ENCODE data around the gene TMEM39A.

TMEM39A gene

DNA sequence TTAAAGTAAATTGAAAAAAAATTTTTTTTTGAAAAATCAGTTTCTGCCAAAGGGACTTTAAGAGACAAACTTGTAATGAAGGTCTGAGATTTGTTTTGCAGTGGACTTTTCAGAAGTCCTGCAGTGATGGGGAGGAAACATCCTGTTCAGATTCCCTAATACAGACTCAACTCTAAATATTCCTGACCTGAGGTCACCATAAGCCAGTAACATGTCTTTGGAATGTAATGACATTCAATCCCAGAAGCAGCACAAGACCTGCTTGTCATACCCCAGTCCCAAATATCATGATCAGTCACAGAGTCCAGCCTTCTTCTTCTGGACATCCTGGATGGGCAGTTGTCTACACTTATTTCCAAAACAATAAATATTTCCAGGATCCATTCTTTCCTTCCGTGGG is 53.6 kb downstream of the TMEM39A start:
- no CpG with 5 or more reads among the region's 1 CpG for WGBS, 2 donors (ENCODE audit: extremely low coverage in 2 of 2, insufficient read length in 2 of 2, insufficient replicate concordance in 1 of 2)
- H3K27ac ChIP-seq (replicated peaks; ENCODE audit: low read length), result no peak overlapping the region
- no peak overlapping the region for H2BK5ac ChIP-seq (ENCODE audit: low read length)
- H2BK12ac ChIP-seq (ENCODE audit: low read length), result no peak overlapping the region
- H3K14ac ChIP-seq (ENCODE audit: low read length), result no peak overlapping the region
- no peak overlapping the region for H2AK5ac ChIP-seq (ENCODE audit: low read depth, low read length)
- no peak overlapping the region for H3K4me2 ChIP-seq (ENCODE audit: insufficient read depth, low read length, poor library complexity, severe bottlenecking)
- H3K79me1 ChIP-seq (ENCODE audit: low read depth, low read length), result no peaks in the 10 kb centered on the region
- no peak overlapping the region for H3K23ac ChIP-seq (ENCODE audit: low read depth, low read length, poor library complexity)
- no peaks in the 10 kb centered on the region for H3K9me3 ChIP-seq (replicated peaks in 1 of 2; ENCODE audit: control insufficient read depth in 2 of 2, insufficient read depth in 1 of 2, low read depth in 1 of 2, low read length in 2 of 2)
- no peak overlapping the region for H3K4ac ChIP-seq (ENCODE audit: low read length)
- no peak overlapping the region for H2AFZ ChIP-seq (ENCODE audit: low read length)
- no peak for DNase-seq (ENCODE audit: low spot score)
- H3K18ac ChIP-seq (ENCODE audit: low read length), result no peak overlapping the region
- H3K9ac ChIP-seq (ENCODE audit: low read depth, low read length, poor library complexity), result no peak overlapping the region
- no peak overlapping the region for H2BK120ac ChIP-seq (ENCODE audit: low read depth, low read length)
- H2BK15ac ChIP-seq (ENCODE audit: low read length), result no peak overlapping the region
- H3K27me3 ChIP-seq (ENCODE audit: control insufficient read depth in 3 of 3, insufficient read depth in 3 of 3, low read depth in 1 of 3, low read length in 3 of 3), result no peaks in the 10 kb centered on the region
- peaks cover 0 to 2% of the 10 kb centered on the region in 2 donors for H3K4me1 ChIP-seq (ENCODE audit: control insufficient read depth in 2 of 2, insufficient read depth in 1 of 2, low read depth in 1 of 2, low read length in 2 of 2)
- no peaks in the 10 kb centered on the region for H3K36me3 ChIP-seq (replicated peaks in 1 of 2; ENCODE audit: control insufficient read depth in 2 of 2, insufficient read depth in 2 of 2, low read length in 2 of 2)
- H4K8ac ChIP-seq (ENCODE audit: low read depth, low read length), result no peak overlapping the region
- H4K91ac ChIP-seq (ENCODE audit: low read depth, low read length, poor library complexity), result no peak overlapping the region
- H3K4me3 ChIP-seq (ENCODE audit: low read length in 2 of 2), result no peak overlapping the region

DNA sequence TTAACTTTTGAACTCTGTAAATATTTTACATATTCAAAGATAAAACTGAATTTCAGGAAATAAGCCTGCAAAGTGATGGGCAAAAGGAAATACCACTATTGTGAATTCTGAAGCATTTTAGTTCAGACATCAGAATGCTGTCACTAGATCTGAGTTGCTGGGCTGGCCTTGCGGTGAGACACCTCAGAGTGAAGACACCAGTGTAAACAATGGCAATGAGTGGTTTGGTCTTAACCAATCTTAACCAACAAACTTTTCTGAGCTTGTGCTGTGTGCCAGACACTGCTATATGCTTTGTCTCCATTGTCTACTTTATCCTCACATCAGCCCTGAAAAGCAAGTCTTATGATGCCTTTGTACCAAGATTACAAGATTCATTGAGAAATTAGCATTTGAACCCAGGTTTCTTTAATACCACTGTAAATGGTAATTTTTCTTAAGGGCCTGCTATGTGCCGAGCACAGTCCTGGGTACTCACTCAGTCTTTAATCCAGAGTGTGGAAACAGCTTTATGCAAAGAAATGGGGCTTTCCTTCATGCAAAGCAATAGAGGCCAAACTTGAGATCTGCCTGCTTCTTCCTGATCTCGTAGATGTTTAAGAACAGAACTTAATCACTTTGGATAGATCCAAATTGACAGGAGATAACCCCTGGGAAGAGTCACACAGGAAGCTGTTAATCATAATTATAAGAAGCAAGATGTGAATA is 55.0 kb downstream of the TMEM39A start:
- Histone ChIP-seq H3K23ac (ENCODE audit: low read depth, low read length, poor library complexity) (no peak overlapping the region), H3K9ac (ENCODE audit: low read depth, low read length, poor library complexity) (no peak overlapping the region), H3K36me3 (replicated peaks in 1 of 2; ENCODE audit: control insufficient read depth in 2 of 2, insufficient read depth in 2 of 2, low read length in 2 of 2) (no peaks in the 10 kb centered on the region), H2BK12ac (ENCODE audit: low read length) (no peak overlapping the region), H2BK5ac (ENCODE audit: low read length) (no peak overlapping the region), H3K14ac (ENCODE audit: low read length) (no peak overlapping the region), H3K4me1 (ENCODE audit: control insufficient read depth in 2 of 2, insufficient read depth in 1 of 2, low read depth in 1 of 2, low read length in 2 of 2) (peaks cover 0 to 3% of the 10 kb centered on the region in 2 donors), H2AFZ (ENCODE audit: low read length) (no peak overlapping the region), H3K9me3 (replicated peaks in 1 of 2; ENCODE audit: control insufficient read depth in 2 of 2, insufficient read depth in 1 of 2, low read depth in 1 of 2, low read length in 2 of 2) (no peaks in the 10 kb centered on the region), H3K79me1 (ENCODE audit: low read depth, low read length) (no peaks in the 10 kb centered on the region), H3K4ac (ENCODE audit: low read length) (no peak overlapping the region), H3K4me3 (ENCODE audit: low read length in 2 of 2) (no peak overlapping the region), H2BK120ac (ENCODE audit: low read depth, low read length) (no peak overlapping the region), H2BK15ac (ENCODE audit: low read length) (no peak overlapping the region), H3K4me2 (ENCODE audit: insufficient read depth, low read length, poor library complexity, severe bottlenecking) (no peak overlapping the region), H3K18ac (ENCODE audit: low read length) (no peak overlapping the region), H4K91ac (ENCODE audit: low read depth, low read length, poor library complexity) (no peak overlapping the region), H3K27me3 (ENCODE audit: control insufficient read depth in 3 of 3, insufficient read depth in 3 of 3, low read depth in 1 of 3, low read length in 3 of 3) (no peaks in the 10 kb centered on the region), H3K27ac (replicated peaks; ENCODE audit: low read length) (no peak overlapping the region), H4K8ac (ENCODE audit: low read depth, low read length) (no peak overlapping the region), H2AK5ac (ENCODE audit: low read depth, low read length) (no peak overlapping the region)
- DNase-seq (ENCODE audit: low spot score), result no peak
- WGBS, 2 donors (ENCODE audit: extremely low coverage in 2 of 2, insufficient read length in 2 of 2, insufficient replicate concordance in 1 of 2), result no CpG with 5 or more reads among the region's 3 CpGs

DNA sequence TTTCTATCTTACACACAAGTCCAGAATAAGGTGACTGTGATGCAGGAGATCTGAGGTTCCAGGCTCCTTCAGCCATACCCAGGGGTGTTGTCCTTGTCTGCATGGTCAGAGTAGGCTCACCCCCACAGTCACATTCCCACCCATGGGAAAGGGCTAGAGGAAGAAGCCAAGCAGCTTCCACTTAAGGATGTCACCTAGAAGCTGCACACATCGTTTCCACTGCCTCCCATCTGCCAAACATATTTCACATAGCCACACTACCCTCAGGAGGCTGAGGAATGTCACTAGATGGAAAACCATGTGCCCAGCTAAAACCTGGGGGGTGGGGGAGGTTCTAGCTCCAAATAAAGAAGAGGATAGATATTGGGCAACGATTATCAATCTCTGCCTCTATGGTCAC is 58.1 kb downstream of the TMEM39A start:
- H4K91ac ChIP-seq (ENCODE audit: low read depth, low read length, poor library complexity), result no peak overlapping the region
- H3K4ac ChIP-seq (ENCODE audit: low read length), result no peak overlapping the region
- H3K4me2 ChIP-seq (ENCODE audit: insufficient read depth, low read length, poor library complexity, severe bottlenecking), result no peak overlapping the region
- H3K14ac ChIP-seq (ENCODE audit: low read length), result no peak overlapping the region
- H2BK15ac ChIP-seq (ENCODE audit: low read length), result no peak overlapping the region
- no peak overlapping the region for H3K4me3 ChIP-seq (ENCODE audit: low read length in 2 of 2)
- no peak overlapping the region for H3K27ac ChIP-seq (replicated peaks; ENCODE audit: low read length)
- no peak overlapping the region for H4K8ac ChIP-seq (ENCODE audit: low read depth, low read length)
- no peaks in the 10 kb centered on the region for H3K36me3 ChIP-seq (replicated peaks in 1 of 2; ENCODE audit: control insufficient read depth in 2 of 2, insufficient read depth in 2 of 2, low read length in 2 of 2)
- H3K9ac ChIP-seq (ENCODE audit: low read depth, low read length, poor library complexity), result no peak overlapping the region
- H3K18ac ChIP-seq (ENCODE audit: low read length), result peak overlapping the region; percentile 15
- no CpG with 5 or more reads among the region's 2 CpGs for whole genome bisulfite sequencing, 2 donors (ENCODE audit: extremely low coverage in 2 of 2, insufficient read length in 2 of 2, insufficient replicate concordance in 1 of 2)
- H3K27me3 ChIP-seq (ENCODE audit: control insufficient read depth in 3 of 3, insufficient read depth in 3 of 3, low read depth in 1 of 3, low read length in 3 of 3), result no peaks in the 10 kb centered on the region
- no peaks in the 10 kb centered on the region for H3K79me1 ChIP-seq (ENCODE audit: low read depth, low read length)
- no peak overlapping the region for H2AFZ ChIP-seq (ENCODE audit: low read length)
- no peak overlapping the region for H3K23ac ChIP-seq (ENCODE audit: low read depth, low read length, poor library complexity)
- H2BK120ac ChIP-seq (ENCODE audit: low read depth, low read length), result no peak overlapping the region
- peaks cover 3 to 8% of the 10 kb centered on the region in 2 donors for H3K4me1 ChIP-seq (ENCODE audit: control insufficient read depth in 2 of 2, insufficient read depth in 1 of 2, low read depth in 1 of 2, low read length in 2 of 2)
- no peak for DNase-seq (ENCODE audit: low spot score)
- no peak overlapping the region for H2AK5ac ChIP-seq (ENCODE audit: low read depth, low read length)
- no peak overlapping the region for H2BK12ac ChIP-seq (ENCODE audit: low read length)
- no peak overlapping the region for H2BK5ac ChIP-seq (ENCODE audit: low read length)
- no peaks in the 10 kb centered on the region for H3K9me3 ChIP-seq (replicated peaks in 1 of 2; ENCODE audit: control insufficient read depth in 2 of 2, insufficient read depth in 1 of 2, low read depth in 1 of 2, low read length in 2 of 2)

GRCh38 chr3:119403201-119403600 is 60.2 kb downstream of the TMEM39A start:
- no peak overlapping the region for H3K4me2 ChIP-seq (ENCODE audit: insufficient read depth, low read length, poor library complexity, severe bottlenecking)
- no peaks in the 10 kb centered on the region for H3K27me3 ChIP-seq (ENCODE audit: control insufficient read depth in 3 of 3, insufficient read depth in 3 of 3, low read depth in 1 of 3, low read length in 3 of 3)
- no peaks in the 10 kb centered on the region for H3K36me3 ChIP-seq (replicated peaks in 1 of 2; ENCODE audit: control insufficient read depth in 2 of 2, insufficient read depth in 2 of 2, low read length in 2 of 2)
- no peaks in the 10 kb centered on the region for H3K9me3 ChIP-seq (replicated peaks in 1 of 2; ENCODE audit: control insufficient read depth in 2 of 2, insufficient read depth in 1 of 2, low read depth in 1 of 2, low read length in 2 of 2)
- no peak overlapping the region for H2BK15ac ChIP-seq (ENCODE audit: low read length)
- H3K4ac ChIP-seq (ENCODE audit: low read length), result no peak overlapping the region
- H3K4me1 ChIP-seq (ENCODE audit: control insufficient read depth in 2 of 2, insufficient read depth in 1 of 2, low read depth in 1 of 2, low read length in 2 of 2), result peaks cover 3 to 8% of the 10 kb centered on the region in 2 donors
- no peak overlapping the region for H2AK5ac ChIP-seq (ENCODE audit: low read depth, low read length)
- no CpG with 5 or more reads among the region's 1 CpG for WGBS, 2 donors (ENCODE audit: extremely low coverage in 2 of 2, insufficient read length in 2 of 2, insufficient replicate concordance in 1 of 2)
- no peak overlapping the region for H3K23ac ChIP-seq (ENCODE audit: low read depth, low read length, poor library complexity)
- H3K79me1 ChIP-seq (ENCODE audit: low read depth, low read length), result no peaks in the 10 kb centered on the region
- H3K14ac ChIP-seq (ENCODE audit: low read length), result no peak overlapping the region
- no peak overlapping the region for H2BK12ac ChIP-seq (ENCODE audit: low read length)
- no peak for DNase-seq (ENCODE audit: low spot score)
- no peak overlapping the region for H3K4me3 ChIP-seq (ENCODE audit: low read length in 2 of 2)
- no peak overlapping the region for H3K27ac ChIP-seq (replicated peaks; ENCODE audit: low read length)
- no peak overlapping the region for H4K91ac ChIP-seq (ENCODE audit: low read depth, low read length, poor library complexity)
- peak overlapping the region; percentile 13 for H2AFZ ChIP-seq (ENCODE audit: low read length)
- H2BK5ac ChIP-seq (ENCODE audit: low read length), result no peak overlapping the region
- no peak overlapping the region for H3K18ac ChIP-seq (ENCODE audit: low read length)
- H4K8ac ChIP-seq (ENCODE audit: low read depth, low read length), result no peak overlapping the region
- no peak overlapping the region for H2BK120ac ChIP-seq (ENCODE audit: low read depth, low read length)
- no peak overlapping the region for H3K9ac ChIP-seq (ENCODE audit: low read depth, low read length, poor library complexity)
